Body of pancreas (tissue), 4 donors: ENCODE measurements around the gene AGK. TPM values are rescaled to one million over a fixed set of nuclear protein-coding genes. Genes with fewer than 3 reads are reported as not detected.

ENCODE experiments used
- ATAC-seq: fragments of 150-250 bp; one replicate; pipeline ENCODE4 v1.9.1; 2016
- DNase-seq, 4 donors: peaks; one replicate each; pipeline ENCODE4 v3.0.0-alpha.2; 2019
- H3K27ac ChIP-seq, 4 donors: fragments of 200-600 bp; sonication (generic); 1 replicate in 3 of 4; 2 replicates in 1 of 4; pipeline versions ENCODE4 v1.5.1 to v1.6.1; 2016 to 2019; ENCODE audit warnings: mild to moderate bottlenecking in 1 of 4, mixed read lengths in 1 of 4, moderate library complexity in 1 of 4
- H3K27me3 ChIP-seq, 2 donors: fragments of 200-600 bp; sonication (generic); one replicate each; pipeline ENCODE4 v1.6.0; 2016; ENCODE audit warnings: mild to moderate bottlenecking in 1 of 2
- H3K36me3 ChIP-seq, 2 donors: fragments of 200-600 bp; sonication (generic); replicated peaks in 1 of 2; 2 replicates each; pipeline ENCODE4 v1.5.1; 2016; ENCODE audit warnings: low read depth in 2 of 2; ENCODE audit not compliant: insufficient read depth in 1 of 2
- H3K4me1 ChIP-seq: fragments of 200-600 bp; sonication (generic); one replicate; pipeline ENCODE4 v1.6.0; 2016
- H3K4me3 ChIP-seq, 2 donors: fragments of 200-600 bp; sonication (generic); 1 replicate in 1 of 2; 2 replicates in 1 of 2; pipeline ENCODE4 v1.5.1; 2016 to 2019
- H3K9me3 ChIP-seq, 3 donors: fragments of 200-600 bp; sonication (generic); 1 replicate in 2 of 3; 2 replicates in 1 of 3; pipeline ENCODE4 v1.5.1; 2016
- CTCF ChIP-seq, 7 experiments: fragments of 450-650 bp in 4 of 7; fragments of 200-600 bp in 3 of 7; sonication (generic) in 3 of 7; IDR thresholded peaks; one replicate each; pipeline ENCODE4 v1.5.1; 2016 to 2019; ENCODE audit warnings: antibody characterized with exemption in 7 of 7
- POLR2A ChIP-seq, 3 donors: fragments of 450-650 bp; IDR thresholded peaks; one replicate each; pipeline ENCODE4 v1.6.1; 2016; ENCODE audit warnings: antibody characterized with exemption in 3 of 3, mild to moderate bottlenecking in 2 of 3
- WGBS, 2 donors: methylation state at CpG; one replicate each; pipeline ENCODE4 v1.1.5; 2017; 5-methylcytosine and 5-hydroxymethylcytosine counted together
- intact Hi-C: fragments of 100-400 bp; cut with DNase I; formaldehyde crosslinking; loops from one replicate; pipeline ENCODE4 v1.15.1; 2023
- total RNA-seq, 2 donors: library from RNA; depleted of rRNA; stranded (reverse); fragments of >200 nt; gene quantifications; one replicate each; pipeline ENCODE4 v1.1.0, GENCODE V29; 2016

AGK gene
- total RNA-seq, 2 donors from 2014 or later: 12.7 to 30.7 TPM

DNA sequence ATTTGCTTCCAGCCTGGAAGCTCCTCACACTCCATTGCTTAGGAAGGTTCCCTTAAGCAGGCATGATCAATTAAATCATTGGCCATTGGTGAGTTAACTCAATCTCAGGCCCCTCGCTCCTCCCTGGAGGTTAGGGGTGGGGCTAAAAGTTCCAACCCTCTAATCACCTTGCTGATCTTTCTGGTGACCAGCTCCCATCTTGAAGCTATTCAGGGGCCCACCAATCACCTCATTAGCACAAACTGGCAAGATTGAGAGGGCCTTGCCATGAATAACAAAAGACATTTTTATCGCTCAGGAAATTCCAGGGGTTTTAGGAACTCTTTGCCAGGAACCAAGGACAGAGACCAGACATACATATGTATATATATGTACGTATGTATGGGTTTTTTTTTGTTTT lies 58.4 kb downstream of the AGK start:
- no peak for ATAC-seq
- TF ChIP-seq CTCF (IDR thresholded peaks at IDR 0.05) (no peak), POLR2A (IDR thresholded peaks at IDR 0.05) (no peak)
- Histone ChIP-seq H3K36me3 (peaks cover 0 to 6% of the 10 kb centered on the region in 2 donors), H3K9me3 (no peaks in the 10 kb centered on the region), H3K27ac (no peak overlapping the region), H3K27me3 (no peaks in the 10 kb centered on the region), H3K4me3 (no peak overlapping the region), H3K4me1 (no peaks in the 10 kb centered on the region)
- intact Hi-C loops: no loop called here
- no peak for DNase-seq
- 98% methylated on average over 3 of the region's 3 CpGs for WGBS, 2 donors

DNA sequence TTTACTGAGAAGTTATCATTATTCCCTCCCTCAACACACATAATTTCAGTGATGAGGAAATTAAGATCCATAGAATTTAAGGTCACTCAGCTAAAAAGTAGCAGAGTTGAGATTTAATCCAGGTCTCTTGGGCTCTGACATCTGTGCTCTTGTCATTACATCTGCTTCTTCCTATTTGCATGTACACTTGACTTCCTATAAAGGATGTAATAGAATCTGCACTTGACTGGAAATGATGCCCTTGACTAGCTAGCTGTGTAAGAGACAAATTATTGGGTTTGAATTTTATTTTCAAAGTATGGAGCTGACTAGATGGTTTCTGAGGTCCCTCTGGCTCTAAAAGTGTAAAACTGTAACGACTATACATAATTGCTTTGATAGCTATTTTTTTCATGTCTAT lies 59.5 kb downstream of the AGK start:
- DNase-seq (no peak), ATAC-seq (no peak)
- Histone ChIP-seq H3K4me3 (no peak overlapping the region), H3K27ac (no peak overlapping the region), H3K4me1 (no peaks in the 10 kb centered on the region), H3K27me3 (no peaks in the 10 kb centered on the region), H3K36me3 (peaks cover 0 to 6% of the 10 kb centered on the region in 2 donors), H3K9me3 (no peaks in the 10 kb centered on the region)
- no peak for TF ChIP-seq POLR2A (IDR thresholded peaks at IDR 0.05)
- 91 to 96% methylated on average over 1 of the region's 1 CpG for WGBS, 2 donors
- intact Hi-C loops: no loop called here

DNA sequence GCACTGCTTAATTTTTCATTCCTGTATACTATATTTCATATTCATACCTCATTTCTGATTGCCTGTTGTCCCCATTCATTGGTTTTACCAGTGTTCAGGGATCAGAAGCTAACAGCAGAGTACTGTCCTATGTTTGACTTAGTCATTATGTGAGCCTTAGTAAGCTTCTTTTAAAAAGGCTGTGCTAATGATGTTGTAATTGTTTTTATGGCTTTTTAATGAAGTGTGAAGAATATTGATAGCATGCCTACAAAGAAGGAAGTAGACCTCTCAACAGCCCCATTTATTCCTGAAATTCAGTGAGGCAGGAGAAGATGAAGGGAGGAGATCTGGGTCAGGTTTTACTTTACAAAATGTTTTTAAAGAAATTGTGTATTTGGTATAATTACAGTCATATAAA lies 61.7 kb downstream of the AGK start:
- TF ChIP-seq CTCF (IDR thresholded peaks at IDR 0.05) (no peak), POLR2A (IDR thresholded peaks at IDR 0.05) (no peak)
- H3K4me3 ChIP-seq: no peak overlapping the region
- no peaks in the 10 kb centered on the region for H3K27me3 ChIP-seq
- H3K36me3 ChIP-seq: peaks cover 0 to 6% of the 10 kb centered on the region in 2 donors
- DNase-seq (no peak), ATAC-seq (no peak)
- intact Hi-C loops: no loop called here
- H3K9me3 ChIP-seq: no peaks in the 10 kb centered on the region
- H3K4me1 ChIP-seq: no peaks in the 10 kb centered on the region
- H3K27ac ChIP-seq: no peak overlapping the region

GRCh38 chr7:141617280-141617679 lies 66.1 kb downstream of the AGK start:
- Histone ChIP-seq H3K27ac (no peak overlapping the region), H3K4me1 (no peaks in the 10 kb centered on the region), H3K4me3 (no peak overlapping the region), H3K27me3 (no peaks in the 10 kb centered on the region), H3K36me3 (no peaks in the 10 kb centered on the region), H3K9me3 (no peaks in the 10 kb centered on the region)
- DNase-seq (no peak), ATAC-seq (no peak)
- intact Hi-C loops: no loop called here
- TF ChIP-seq POLR2A (IDR thresholded peaks at IDR 0.05) (no peak), CTCF (IDR thresholded peaks at IDR 0.05) (no peak)

DNA sequence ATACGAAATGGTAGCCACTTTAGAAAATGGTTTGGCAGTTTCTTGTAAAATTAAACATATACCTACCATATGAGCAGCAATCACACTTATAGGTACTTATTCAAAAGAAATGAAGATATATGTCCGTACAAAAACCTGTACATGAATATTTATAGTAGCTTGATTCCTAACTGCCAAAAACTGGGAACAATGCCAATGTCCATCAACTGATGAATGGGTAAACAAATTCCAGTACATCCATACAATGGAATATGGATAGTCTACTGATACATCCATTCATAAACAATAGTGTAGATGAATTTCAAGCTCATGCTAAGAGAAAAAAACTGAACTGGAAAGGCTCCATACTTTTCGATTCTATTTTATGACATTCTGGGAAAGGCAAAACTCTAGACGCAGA lies 68.5 kb downstream of the AGK start:
- no peaks in the 10 kb centered on the region for H3K4me1 ChIP-seq
- H3K4me3 ChIP-seq: no peak overlapping the region
- 87 to 90% methylated on average over 4 of the region's 4 CpGs for WGBS, 2 donors
- ATAC-seq (no peak), DNase-seq (no peak)
- no peaks in the 10 kb centered on the region for H3K27me3 ChIP-seq
- intact Hi-C loops: no loop called here
- H3K9me3 ChIP-seq: no peaks in the 10 kb centered on the region
- TF ChIP-seq CTCF (IDR thresholded peaks at IDR 0.05) (no peak), POLR2A (IDR thresholded peaks at IDR 0.05) (no peak)
- no peak overlapping the region for H3K27ac ChIP-seq
- H3K36me3 ChIP-seq: peaks cover 0 to 3% of the 10 kb centered on the region in 2 donors
